Activated CD8-positive, alpha-beta memory T cell treated with anti-CD3 and anti-CD28 coated beads for 36 hours (primary cell): ENCODE results near the gene LY6G6F. TPM values are rescaled to one million over a fixed set of nuclear protein-coding genes. Genes with fewer than 3 reads are reported as not detected.

Experiments
- CTCF ChIA-PET: fragments of 350-600 bp; sonication (Branson Sonifier 250); formaldehyde crosslinking; loops from one replicate; lab custom pipeline; 2021; ENCODE audit warnings: antibody characterized with exemption; lab: Charles Lee
- POLR2A ChIA-PET: fragments of 350-600 bp; sonication (Branson Sonifier 250); formaldehyde crosslinking; loops from one replicate; lab custom pipeline; 2021; ENCODE audit warnings: antibody characterized with exemption; lab: Charles Lee
- total RNA-seq, 2 experiments: library from RNA; stranded (reverse); gene quantifications; one replicate each; pipeline ENCODE4 v1.2.3, GENCODE V29; 2021

LY6G6F gene
- total RNA-seq, 2 experiments from 2014 or later = not detected

DNA sequence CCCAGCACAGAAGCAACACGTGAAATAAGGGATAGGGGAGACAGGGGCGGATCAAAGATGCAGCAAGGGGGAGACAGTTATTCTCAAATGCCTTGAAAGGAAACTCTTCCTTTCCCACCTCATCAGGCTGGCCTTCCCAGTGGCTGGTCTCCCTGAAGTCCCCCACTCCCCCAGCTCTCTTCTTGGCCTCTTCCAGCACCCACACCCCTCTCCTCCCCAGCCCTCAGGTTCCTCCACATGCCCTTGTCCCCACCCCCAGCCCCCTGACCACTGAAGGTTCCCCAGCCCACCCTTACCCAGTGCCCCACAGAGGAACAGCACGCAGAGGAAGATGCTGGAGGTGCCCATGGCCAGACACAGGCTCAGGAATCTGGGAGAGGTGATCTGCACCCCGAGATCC, 6.8 kb downstream of the LY6G6F start:
- ChIA-PET POLR2A (no interaction called here), CTCF (interaction anchor here (1.3 to 2.9 kb wide), 2 partner anchors 17 to 56 kb away, joined by 4 to 7 read pairs; no protein-coding TSS in a partner anchor)

DNA sequence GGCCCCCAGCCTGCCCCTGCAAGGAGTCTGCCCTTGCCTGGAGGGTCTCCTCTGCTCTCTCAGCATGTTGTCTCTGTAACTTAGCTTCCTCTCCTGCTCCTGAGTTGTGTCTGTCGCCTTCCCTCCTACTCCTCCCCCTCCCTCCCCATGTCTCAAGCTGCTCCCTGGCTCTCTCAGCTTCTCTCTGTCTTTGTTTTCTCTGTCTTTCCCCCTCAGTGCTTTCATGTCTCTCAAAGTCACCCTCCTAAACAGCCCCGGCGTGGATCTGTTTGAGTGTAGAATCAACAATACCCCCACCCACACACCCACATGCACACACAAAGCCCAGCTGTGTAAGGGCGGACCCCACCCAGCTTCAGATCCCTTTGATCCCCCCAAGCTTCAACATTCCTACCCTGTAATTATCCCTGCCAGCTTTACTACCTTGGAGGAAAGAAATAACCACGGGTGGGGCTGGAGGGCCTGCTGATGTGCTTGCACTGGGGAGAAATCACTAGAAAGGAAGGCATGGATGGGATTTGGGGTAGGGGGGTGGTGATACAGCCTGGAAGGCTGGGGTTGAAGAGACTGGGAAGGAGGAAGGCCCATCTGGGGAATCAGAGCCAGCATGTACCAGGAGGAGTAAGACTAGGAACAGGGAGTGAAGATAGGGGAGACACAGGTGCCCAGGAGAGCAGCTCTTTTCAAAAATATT, 7.5 kb downstream of the LY6G6F start:
- ChIA-PET CTCF (interaction anchor here (1.3 to 2.9 kb wide), 2 partner anchors 16 to 55 kb away, joined by 4 to 7 read pairs; no protein-coding TSS in a partner anchor), POLR2A (no interaction called here)

DNA sequence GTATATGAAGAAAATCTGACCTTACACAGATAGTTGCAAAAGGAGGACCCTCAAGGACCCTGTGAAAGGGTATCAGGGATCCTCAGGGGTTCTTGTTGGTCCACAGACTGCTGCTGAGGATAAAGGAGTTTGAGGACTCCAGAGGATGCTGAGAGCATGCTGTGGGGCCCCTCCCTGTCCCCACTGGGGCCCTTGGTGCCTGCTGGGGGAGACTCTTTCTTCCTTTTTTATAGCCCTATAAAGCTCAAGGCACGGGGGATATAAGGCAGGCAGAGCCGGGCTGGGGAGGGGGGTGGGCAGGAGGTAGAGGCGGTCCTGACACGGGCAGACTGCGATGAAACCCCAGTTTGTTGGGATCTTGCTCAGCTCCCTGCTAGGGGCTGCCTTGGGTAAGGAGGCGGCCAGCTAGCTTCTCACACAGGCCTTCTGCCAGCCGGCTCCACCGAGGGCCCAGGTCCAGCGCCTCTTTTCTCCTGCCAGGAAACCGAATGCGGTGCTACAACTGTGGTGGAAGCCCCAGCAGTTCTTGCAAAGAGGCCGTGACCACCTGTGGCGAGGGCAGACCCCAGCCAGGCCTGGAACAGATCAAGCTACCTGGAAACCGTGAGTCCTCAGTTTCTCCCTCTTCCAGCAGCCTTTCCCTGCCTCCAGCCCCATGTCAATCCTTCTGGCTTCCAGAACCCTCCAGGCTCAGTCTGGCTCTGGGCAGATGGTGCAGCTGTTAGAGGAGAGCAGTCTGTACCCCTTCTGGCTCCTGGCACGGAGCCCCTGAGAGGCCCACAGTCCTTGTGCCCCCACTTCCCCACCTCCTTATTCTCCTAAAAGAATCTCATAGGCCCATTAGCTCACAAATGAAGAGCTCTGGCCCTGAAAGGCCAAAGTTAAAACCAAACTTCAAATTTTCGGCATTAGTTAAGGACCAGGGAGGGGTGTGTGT, 8.6 kb downstream of the LY6G6F start, which contains the start of gene LY6G6D:
Gene LY6G6D (plus strand): TSS at position 327 of the 937 bp plus-strand sequence. CDS start 8 bp downstream, at position 335.
- ChIA-PET POLR2A (no interaction called here), CTCF (interaction anchor here (0.9 to 2.9 kb wide), 2 partner anchors 15 to 75 kb away, joined by 3 to 7 read pairs; no protein-coding TSS in a partner anchor)

DNA sequence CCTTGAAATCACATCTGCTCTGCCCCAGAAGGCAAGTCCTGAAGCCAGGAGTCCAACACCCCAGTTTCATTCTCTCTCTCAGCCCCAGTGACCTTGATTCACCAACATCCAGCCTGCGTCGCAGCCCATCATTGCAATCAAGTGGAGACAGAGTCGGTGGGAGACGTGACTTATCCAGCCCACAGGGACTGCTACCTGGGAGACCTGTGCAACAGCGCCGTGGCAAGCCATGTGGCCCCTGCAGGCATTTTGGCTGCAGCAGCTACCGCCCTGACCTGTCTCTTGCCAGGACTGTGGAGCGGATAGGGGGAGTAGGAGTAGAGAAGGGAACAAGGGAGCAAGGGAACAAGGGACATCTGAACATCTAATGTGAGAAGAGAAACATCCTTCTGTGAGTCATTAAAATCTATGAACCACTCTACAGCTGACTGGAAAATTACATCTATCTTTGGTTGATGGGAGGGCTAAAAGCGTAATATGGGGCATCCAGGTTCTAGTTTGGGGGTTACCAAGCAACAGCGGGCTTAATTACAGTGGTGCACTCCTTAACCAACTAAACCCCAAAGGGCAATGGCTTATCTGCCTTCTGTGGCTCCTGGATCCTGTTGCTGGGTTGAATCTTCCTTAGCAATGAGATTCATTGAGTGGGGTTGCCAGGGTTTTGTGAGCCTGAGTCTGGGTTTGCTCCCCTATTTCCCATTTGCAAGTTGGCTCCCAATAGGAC, 11.0 kb downstream of the LY6G6F start:
- ChIA-PET CTCF (no interaction called here), POLR2A (no interaction called here)

DNA sequence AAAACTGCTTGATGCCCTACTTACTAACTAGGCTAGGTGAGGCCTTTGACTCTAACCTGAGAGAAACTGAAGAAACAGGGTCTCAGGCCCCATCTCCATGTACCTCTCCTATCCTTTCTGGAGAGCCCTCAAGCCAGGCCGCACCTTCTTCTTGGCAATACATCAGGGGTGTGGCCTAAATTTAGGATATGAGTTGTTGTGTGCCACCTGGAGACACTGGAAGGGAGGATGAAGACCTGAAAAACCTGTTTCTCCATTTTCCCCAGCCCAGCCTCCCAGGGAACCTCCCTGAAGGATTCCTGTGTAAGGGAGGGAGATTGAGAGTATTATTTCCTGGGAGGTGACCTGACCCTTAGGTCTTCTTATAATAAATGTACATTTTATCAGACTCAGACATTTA, 11.6 kb downstream of the LY6G6F start:
- CTCF ChIA-PET = no interaction called here
- POLR2A ChIA-PET = no interaction called here

DNA sequence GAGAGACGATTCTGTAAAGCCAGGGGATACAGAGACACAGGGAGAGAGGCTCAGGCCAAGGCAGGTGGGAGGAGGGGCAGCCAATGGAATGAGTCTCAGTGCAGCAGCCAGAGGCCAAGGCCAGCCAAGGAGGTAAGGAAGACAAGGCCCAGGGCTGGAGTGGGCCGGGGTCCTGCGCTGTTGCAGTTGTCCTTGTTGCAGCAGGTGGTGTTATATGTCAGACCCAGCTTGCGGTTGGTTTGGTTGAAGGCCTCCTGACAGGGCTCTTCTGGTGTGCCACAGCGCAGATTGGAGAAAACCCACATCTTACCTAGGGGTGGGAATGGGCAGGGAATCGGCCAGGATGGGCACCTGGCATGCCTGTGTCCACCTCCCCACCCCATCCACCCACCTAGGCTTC, 12.3 kb downstream of the LY6G6F start:
- ChIA-PET POLR2A (no interaction called here), CTCF (interaction anchor here (0.8 kb wide), 1 partner anchor 15 kb away, joined by 3 read pairs; the partner anchor contains the start of gene ABHD16A)

DNA sequence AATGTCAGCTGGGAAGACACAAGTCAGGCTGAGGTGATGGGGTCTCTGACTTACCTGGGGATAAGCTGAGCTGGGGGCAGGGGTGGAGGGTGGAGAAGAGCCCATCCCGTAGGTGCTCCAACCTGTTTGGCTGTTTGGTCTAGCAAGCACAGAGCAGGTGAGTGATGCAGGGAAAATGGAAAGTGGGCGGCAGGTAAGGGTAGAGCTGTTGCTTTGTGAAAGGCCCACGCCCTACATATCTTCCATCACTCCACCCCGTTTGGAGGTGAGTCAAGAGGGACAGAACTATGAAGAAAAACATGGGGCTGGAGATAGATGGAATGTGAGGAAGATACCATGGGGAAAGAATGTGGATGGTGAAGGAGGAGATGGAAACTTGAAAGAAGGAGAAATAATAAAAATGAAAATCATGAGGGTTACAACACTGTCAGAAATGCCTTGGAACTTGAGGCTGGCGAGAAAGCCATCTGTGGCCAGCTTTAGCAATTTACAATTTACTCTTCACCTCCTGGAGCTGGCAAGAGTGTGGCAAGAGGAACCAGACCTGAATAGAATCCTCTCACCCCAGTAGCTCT, 13.6 kb downstream of the LY6G6F start:
- POLR2A ChIA-PET = no interaction called here
- CTCF ChIA-PET = interaction anchor here (0.9 kb wide), 1 partner anchor 10 kb away, joined by 3 read pairs; no protein-coding TSS in a partner anchor

DNA sequence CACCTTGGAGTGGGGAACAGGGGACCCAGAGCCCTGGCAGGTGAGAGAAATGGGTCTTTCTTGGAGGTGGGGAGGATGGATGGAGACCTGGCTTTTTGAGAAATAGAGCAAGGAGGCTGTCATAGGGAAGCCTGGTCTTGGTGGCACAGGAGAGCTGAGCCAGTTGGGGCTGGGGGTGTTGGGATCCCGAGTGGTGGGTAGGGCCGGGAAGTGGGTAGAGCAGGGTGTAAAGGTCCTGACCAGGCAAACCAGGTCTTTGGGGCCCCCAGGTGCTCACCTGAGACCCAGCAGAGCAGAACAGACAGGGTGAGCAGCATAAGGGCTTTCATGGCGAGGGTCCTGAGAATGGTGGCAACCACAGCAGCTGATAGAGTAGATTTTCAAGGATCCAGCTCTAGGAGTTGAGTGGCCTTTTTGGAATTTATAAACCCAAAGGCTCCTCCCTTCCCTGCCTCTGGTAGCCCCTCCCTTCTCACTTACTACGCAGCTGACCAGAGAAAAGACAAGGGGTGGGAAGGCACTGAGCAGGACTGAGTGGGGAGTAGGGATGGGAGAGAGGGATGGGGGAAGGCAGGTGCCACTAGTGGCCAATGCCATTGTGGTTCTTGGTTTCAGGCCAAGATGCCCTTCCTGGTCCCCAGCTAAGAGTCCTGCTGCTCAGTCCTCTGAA, 14.8 kb downstream of the LY6G6F start, which contains the start of gene LY6G6C:
Gene LY6G6C (minus strand): TSS at position 396 of the 670 bp plus-strand sequence. CDS start 67 bp downstream, at position 329.
- CTCF ChIA-PET = no interaction called here
- POLR2A ChIA-PET = no interaction called here

DNA sequence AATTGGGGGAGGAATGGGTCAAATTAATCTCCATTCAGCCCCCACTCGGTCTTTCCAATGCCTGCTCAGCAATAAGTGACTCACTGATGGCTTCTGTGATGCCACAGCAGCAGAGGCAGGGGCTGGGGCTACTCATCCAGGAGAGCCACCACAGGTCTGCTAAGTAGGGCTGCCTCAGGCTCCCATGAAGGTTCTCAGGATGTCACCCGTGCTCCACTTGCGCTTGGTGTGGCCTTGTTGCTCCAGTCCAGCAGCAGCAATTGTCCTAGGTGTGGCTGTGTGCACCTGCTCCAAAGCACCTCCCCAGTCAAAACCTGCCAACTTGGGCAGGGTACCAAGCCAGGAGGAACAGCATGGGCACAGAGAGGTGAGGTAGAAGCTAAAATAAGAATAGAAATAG, 15.5 kb downstream of the LY6G6F start:
- ChIA-PET CTCF (interaction anchor here (0.6 kb wide), 1 partner anchor 195 kb away, joined by 3 read pairs; no protein-coding TSS in a partner anchor), POLR2A (no interaction called here)

DNA sequence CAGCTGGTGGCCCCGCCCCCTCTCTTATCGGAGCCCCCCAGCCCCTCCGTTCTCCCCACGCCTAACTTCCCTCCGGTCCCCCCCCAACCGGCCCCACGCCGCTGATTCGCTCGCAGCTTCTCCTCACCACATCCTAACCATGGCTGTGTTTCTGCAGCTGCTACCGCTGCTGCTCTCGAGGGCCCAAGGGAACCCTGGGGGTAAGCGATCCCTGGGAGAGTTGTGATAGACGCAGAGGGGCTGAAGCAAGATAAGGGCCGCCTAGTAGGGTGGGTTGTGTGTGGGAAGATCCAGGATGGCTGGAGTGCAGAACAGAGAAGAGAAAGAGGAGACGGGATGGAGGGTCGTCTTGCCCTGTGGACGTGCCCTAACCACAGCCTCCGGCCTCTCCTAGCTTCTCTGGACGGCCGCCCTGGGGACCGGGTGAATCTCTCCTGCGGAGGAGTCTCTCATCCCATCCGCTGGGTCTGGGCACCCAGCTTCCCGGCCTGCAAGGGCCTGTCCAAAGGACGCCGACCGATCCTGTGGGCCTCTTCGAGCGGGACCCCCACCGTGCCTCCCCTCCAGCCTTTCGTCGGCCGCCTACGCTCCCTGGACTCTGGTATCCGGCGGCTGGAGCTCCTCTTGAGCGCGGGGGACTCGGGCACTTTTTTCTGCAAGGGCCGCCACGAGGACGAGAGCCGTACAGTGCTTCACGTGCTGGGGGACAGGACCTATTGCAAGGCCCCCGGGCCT, 16.7 kb downstream of the LY6G6F start, which contains the start of gene MPIG6B:
Gene MPIG6B (plus strand): TSS at position 129 of the 735 bp plus-strand sequence. CDS start 11 bp downstream, at position 140.
- CTCF ChIA-PET = interaction anchor here (0.7 kb wide), 1 partner anchor 143 kb away, joined by 3 read pairs; no protein-coding TSS in a partner anchor
- POLR2A ChIA-PET = no interaction called here

DNA sequence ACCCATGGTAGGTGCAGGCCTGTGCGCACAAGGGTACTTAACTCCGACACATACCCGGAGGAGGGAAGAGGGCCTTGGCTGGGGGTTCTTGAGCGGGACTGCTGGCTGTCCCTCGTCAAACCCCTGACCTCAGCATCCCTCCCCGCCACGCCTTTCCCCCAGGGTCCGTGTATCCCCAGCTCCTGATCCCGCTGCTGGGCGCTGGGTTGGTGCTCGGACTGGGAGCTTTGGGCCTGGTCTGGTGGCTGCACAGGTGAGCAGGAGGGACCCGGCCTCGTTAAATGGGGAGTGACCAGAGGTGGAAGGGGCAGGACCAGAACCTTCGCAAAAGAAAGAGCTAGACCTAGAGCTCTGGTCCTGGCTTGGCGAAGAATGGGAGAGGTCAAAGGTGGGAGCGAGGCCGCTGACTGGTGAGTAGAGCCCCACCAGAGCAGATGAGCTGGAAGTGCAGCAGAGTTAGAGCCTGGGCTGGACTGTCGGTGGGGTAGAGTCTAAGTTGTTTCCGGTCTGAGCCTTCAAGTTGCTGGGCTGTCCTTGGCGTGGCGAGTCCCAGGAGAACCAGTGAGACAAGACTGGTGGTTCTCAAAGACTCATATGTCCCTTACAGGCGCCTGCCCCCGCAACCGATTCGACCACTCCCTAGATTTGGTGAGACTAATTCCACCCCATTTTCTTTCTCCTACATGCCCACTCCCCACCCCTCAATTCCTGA, 17.5 kb downstream of the LY6G6F start:
- CTCF ChIA-PET = interaction anchor here (0.6 to 0.8 kb wide), 2 partner anchors 26 to 95 kb away, joined by 3 read pairs; no protein-coding TSS in a partner anchor
- POLR2A ChIA-PET = no interaction called here

DNA sequence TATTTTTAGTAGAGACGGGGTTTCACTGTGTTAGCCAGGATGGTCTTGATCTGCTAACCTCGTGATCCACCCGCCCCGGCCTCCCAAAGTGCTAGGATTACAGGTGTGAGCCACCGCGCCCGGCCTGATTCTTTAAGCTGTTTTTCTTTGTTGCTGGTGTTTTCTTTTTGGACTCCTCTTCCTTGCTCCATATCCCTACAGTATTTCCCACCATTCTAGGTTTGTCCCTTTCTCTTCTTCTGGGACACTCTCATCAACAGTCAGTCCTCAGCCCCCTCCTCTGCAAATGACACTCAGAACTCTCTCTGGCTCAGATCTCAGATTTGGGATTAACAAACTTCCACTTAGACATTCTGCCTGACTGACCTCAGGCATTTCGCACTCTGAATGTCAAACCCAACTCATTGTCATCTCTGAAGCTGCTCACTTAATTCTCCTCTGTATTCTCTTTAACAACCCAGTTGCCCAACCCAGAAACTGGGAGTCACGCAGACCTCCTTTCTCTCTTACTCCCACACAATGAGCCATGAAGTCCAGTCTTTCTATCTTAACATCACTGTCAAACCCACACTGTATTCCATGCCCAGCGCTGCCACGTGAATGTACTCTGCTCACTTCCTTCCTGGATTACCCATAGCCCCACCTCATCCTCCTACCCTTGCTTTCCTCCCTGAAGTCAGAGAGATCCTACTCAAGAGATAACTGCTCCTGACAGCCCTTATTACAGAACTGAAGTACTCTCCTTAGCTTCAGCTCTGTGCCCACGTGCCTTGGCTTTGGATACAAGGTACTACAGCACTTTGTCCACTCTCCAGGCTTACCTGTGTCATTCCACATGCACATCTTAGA, 19.1 kb downstream of the LY6G6F start:
- ChIA-PET POLR2A (interaction anchor here (0.5 to 0.6 kb wide), 2 partner anchors 13 to 79 kb away, joined by 3 read pairs; no protein-coding TSS in a partner anchor), CTCF (interaction anchor here (0.7 kb wide), 1 partner anchor 65 kb away, joined by 4 read pairs; no protein-coding TSS in a partner anchor)

DNA sequence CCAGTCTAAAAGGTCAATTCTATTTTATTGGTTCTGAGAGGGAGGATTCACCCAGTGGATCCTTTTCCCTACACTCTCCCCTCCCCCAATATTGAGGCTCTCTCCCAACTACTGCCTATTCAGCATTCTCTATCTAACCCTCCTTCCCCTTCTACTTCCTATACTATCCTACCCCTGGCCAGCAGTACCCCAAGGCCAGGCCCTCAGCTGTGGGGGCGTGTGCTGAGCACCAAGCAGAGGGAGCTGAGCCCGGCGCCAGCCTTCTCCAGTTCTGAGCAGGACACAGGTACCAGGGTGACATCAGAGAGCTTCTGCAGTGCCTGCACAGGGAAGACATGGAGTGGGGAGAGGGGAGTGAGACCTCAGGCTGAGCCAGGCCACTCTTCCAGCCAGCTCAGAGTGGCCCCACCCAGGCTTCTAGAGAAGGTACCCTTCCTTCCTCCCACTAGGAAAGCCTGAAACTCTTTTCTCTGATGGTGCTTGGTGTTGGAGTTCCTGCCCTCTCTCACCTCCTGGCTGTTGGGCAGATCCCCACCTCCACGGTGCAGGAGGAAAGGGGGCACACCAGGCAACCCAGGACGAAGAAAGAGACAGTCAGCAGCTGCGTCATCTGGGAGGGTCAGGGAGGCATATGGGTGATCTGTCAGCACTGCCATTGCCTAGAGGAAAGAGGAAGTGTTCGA, 20.5 kb downstream of the LY6G6F start:
- ChIA-PET POLR2A (no interaction called here), CTCF (interaction anchor here (0.6 to 5.1 kb wide), 4 partner anchors 12 to 69 kb away, joined by 3 to 46 read pairs (median 12); partner anchors contain the start of genes MSH5 and VARS1)

DNA sequence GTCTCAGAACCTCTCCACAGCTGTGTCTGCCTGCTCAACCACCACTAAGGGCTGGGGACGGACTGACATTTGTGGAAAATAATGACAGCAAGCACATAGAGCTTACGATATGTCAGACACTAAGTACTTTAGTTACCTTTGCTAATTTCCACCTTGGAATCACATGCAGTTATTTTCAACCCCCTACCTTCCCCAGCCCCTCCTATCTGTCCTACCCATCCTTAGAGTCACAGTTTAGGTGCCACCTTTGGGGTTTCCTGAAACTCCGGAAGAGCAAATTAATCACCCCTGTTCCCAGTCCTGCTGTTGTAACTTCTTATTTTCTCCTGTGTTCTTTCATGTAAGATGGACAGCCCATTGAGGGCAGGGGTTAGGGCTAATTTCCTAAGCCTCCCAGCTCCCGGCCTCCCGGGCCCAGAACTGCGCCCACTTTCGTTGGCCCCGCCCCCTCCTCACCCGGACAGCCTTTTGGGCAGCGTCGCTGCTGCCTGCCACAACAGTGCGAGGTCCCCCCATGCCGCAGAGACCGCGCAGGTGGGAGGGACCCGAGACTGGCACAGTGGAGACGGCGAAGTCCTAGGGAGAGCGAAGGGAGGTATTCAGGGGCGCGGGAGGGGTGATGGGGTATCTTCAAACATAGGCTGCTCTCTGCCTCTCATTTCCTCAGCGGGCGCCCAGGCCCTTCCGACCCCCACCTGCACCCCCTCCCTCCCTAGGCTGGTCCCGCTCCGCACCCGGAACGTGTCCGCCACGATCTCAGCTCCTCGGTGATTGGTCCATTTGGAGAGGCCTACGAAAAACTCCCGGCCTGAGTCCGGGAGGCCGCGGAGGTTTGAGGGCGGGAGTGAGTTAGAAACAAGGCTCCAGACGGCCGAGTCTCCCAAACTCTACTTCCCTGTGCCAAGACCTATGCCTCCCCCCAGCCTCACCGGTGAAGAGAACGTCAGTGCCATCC, 21.3 kb downstream of the LY6G6F start:
- CTCF ChIA-PET = interaction anchor here (0.6 to 5.1 kb wide), 9 partner anchors 12 to 108 kb away, joined by 3 to 46 read pairs (median 5); partner anchors contain the start of genes LY6G5C, MSH5 and VARS1
- POLR2A ChIA-PET = no interaction called here
